HEK293T (cell line): ENCODE results near the gene ZNF138.

ENCODE experiments used
- BHLHE40 ChIP-seq: fragments of 450-650 bp; IDR thresholded peaks from 2 replicates; pipeline ENCODE4 v1.6.1; 2016; ENCODE audit warnings: mild to moderate bottlenecking, moderate library complexity, borderline replicate concordance
- FOXK2 ChIP-seq: fragments of 450-650 bp; IDR thresholded peaks from 2 replicates; pipeline ENCODE4 v1.6.1; 2016; ENCODE audit warnings: mild to moderate bottlenecking
- FOXM1 ChIP-seq: fragments of 450-650 bp; IDR thresholded peaks from 2 replicates; pipeline ENCODE4 v1.6.1; 2017; ENCODE audit warnings: mild to moderate bottlenecking, borderline replicate concordance
- HDGF ChIP-seq: fragments of 450-650 bp; IDR thresholded peaks from 2 replicates; pipeline ENCODE4 v1.6.1; 2017; ENCODE audit warnings: antibody characterized with exemption, borderline replicate concordance
- L3MBTL2 ChIP-seq: fragments of 450-650 bp; conservative IDR thresholded peaks from 2 replicates; pipeline ENCODE4 v1.6.1; 2016; ENCODE audit warnings: mild to moderate bottlenecking
- LEF1 ChIP-seq: fragments of 450-650 bp; IDR thresholded peaks from 2 replicates; pipeline ENCODE4 v1.6.1; 2017; ENCODE audit warnings: mild to moderate bottlenecking, borderline replicate concordance
- NFRKB ChIP-seq: fragments of 450-650 bp; IDR thresholded peaks from 2 replicates; pipeline ENCODE4 v1.6.1; 2016; ENCODE audit warnings: mild to moderate bottlenecking, moderate library complexity
- PKNOX1 ChIP-seq: fragments of 450-650 bp; IDR thresholded peaks from 2 replicates; pipeline ENCODE4 v1.6.1; 2016
- SP1 ChIP-seq: fragments of 450-650 bp; IDR thresholded peaks from 2 replicates; pipeline ENCODE4 v1.6.1; 2017
- SUZ12 ChIP-seq: fragments of 450-650 bp; IDR thresholded peaks from 2 replicates; pipeline ENCODE4 v1.6.1; 2016; ENCODE audit warnings: mild to moderate bottlenecking
- TARDBP ChIP-seq: fragments of 450-650 bp; IDR thresholded peaks from 2 replicates; pipeline ENCODE4 v1.6.1; 2016
- ZNF384 ChIP-seq: fragments of 450-650 bp; IDR thresholded peaks from 2 replicates; pipeline ENCODE4 v1.6.1; 2016

GRCh38 chr7:64879800-64880199 lies 85.6 kb downstream of the ZNF138 start:
- TF ChIP-seq L3MBTL2: no peak
- no peak for TF ChIP-seq SP1
- TF ChIP-seq BHLHE40: no peak
- TF ChIP-seq LEF1: no peak
- TF ChIP-seq PKNOX1: no peak
- no peak for TF ChIP-seq FOXM1
- no peak for TF ChIP-seq TARDBP
- no peak for TF ChIP-seq NFRKB
- no peak for TF ChIP-seq FOXK2
- no peak for TF ChIP-seq ZNF384
- TF ChIP-seq HDGF: no peak
- TF ChIP-seq SUZ12: no peak
